HepG2 (cell line): ENCODE results near the gene PRRC2A. TPM values are rescaled to one million over a fixed set of nuclear protein-coding genes. Genes with fewer than 3 reads are reported as not detected.
A peak's percentile ranks its signal among the peaks of the same experiment; 100 is the strongest.

Source experiments
- ATAC-seq: fragments of 200-7000 bp; cut with Tn5 transposase; 3 replicates; pipeline ENCODE4 v1.9.1; 2020; ENCODE audit warnings: mild to moderate bottlenecking, moderate library complexity
- BruUV-seq: library from RNA; stranded (reverse); fragments of 400-500 nt; replicated peaks from 2 replicates; lab custom pipeline; 2021; lab: Mats Ljungman, UMichigan
- CTCF ChIA-PET: fragments of 300-600 bp; formaldehyde crosslinking; extraction: SDS; loops from one replicate; lab custom pipeline; 2021; ENCODE audit warnings: low total read pairs, inconsistent platforms, low intra/inter-chr PET ratio; lab: Yijun Ruan, JAX
- POLR2A ChIA-PET: fragments of 350-600 bp; sonication (Branson Sonifier 250); formaldehyde crosslinking; loops from one replicate; lab custom pipeline; 2020; ENCODE audit warnings: antibody characterized with exemption, inconsistent platforms; lab: Yijun Ruan, JAX
- DNase-seq: peaks from one replicate; pipeline ENCODE4 v3.0.0-alpha.2; 2015; ENCODE audit warnings: low spot score
- FAIRE-seq: peaks from 3 replicates; lab custom pipeline; 2011; peaks lifted over from hg19 to GRCh38; lab: Jason Lieb, UNC
- H2AFZ ChIP-seq: one replicate; pipeline ENCODE4 v1.6.1; 2011; ENCODE audit warnings: low read length, inconsistent platforms
- H3K27ac ChIP-seq: fragments of 300-600 bp; 3 replicates; pipeline ENCODE4 v1.8.0; 2011; ENCODE audit warnings: mixed run types, mild to moderate bottlenecking, mixed read lengths, low read length, inconsistent platforms; ENCODE audit not compliant: insufficient read depth; ENCODE audit errors: extremely low read length
- H3K27me3 ChIP-seq, 2 experiments: fragments of 200-600 bp in 1 of 2; 2 replicates in 1 of 2; 3 replicates in 1 of 2; pipeline versions ENCODE4 v1.6.0 to v1.8.0; 2011; ENCODE audit warnings: low read length in 2 of 2, mild to moderate bottlenecking in 2 of 2, moderate library complexity in 2 of 2, inconsistent platforms in 1 of 2; ENCODE audit not compliant: insufficient read depth in 2 of 2, control insufficient read depth in 1 of 2
- H3K36me3 ChIP-seq, 2 experiments: fragments of 200-600 bp in 1 of 2; replicated peaks in 1 of 2; 2 replicates in 1 of 2; 3 replicates in 1 of 2; pipeline versions ENCODE4 v1.5.1 to v1.8.0; 2011; ENCODE audit warnings: low read length in 2 of 2, inconsistent platforms in 1 of 2; ENCODE audit not compliant: insufficient read depth in 2 of 2, control insufficient read depth in 1 of 2
- H3K4me1 ChIP-seq: 2 replicates; pipeline ENCODE4 v1.5.1; 2012; ENCODE audit warnings: low read length, inconsistent platforms; ENCODE audit not compliant: insufficient read depth
- H3K4me2 ChIP-seq: 2 replicates; pipeline ENCODE4 v1.6.0; 2011; ENCODE audit warnings: low read depth, low read length, inconsistent platforms
- H3K4me3 ChIP-seq, 3 experiments: fragments of 200-600 bp in 1 of 3; sonication (generic), shearing (Covaris generic) in 1 of 3; replicated peaks in 1 of 3; 2 replicates each; pipeline ENCODE4 v1.5.1; 2011 to 2016; ENCODE audit warnings: low read length in 3 of 3, inconsistent platforms in 2 of 3, low read depth in 2 of 3, mild to moderate bottlenecking in 2 of 3, control low read depth in 1 of 3, mixed read lengths in 1 of 3; ENCODE audit not compliant: insufficient read depth in 1 of 3
- H3K79me2 ChIP-seq: one replicate; pipeline ENCODE4 v1.6.1; 2011; ENCODE audit warnings: low read length, inconsistent platforms; ENCODE audit not compliant: insufficient read depth
- H3K9ac ChIP-seq: 2 replicates; pipeline ENCODE4 v1.6.0; 2011; ENCODE audit warnings: mild to moderate bottlenecking, low read depth, low read length, inconsistent platforms; ENCODE audit not compliant: insufficient read depth
- H3K9me3 ChIP-seq: 2 replicates; pipeline ENCODE4 v1.5.1; 2012; ENCODE audit warnings: mild to moderate bottlenecking, low read length
- H4K20me1 ChIP-seq: 2 replicates; pipeline ENCODE4 v1.6.0; 2011; ENCODE audit warnings: inconsistent platforms, mild to moderate bottlenecking, low read length, moderate library complexity; ENCODE audit not compliant: insufficient read depth
- CC2D1A ChIP-seq: sonication (generic); formaldehyde crosslinking; IDR thresholded peaks from 2 replicates; pipeline ENCODE4 v1.8.1; 2023; ENCODE audit warnings: mild to moderate bottlenecking, missing genetic modification reagents
- DNMT3B ChIP-seq: conservative IDR thresholded peaks from 2 replicates; pipeline ENCODE4 v1.6.1; 2016; ENCODE audit warnings: missing biosample characterization, control low read depth
- ETV6 ChIP-seq: sonication (generic); formaldehyde crosslinking; conservative IDR thresholded peaks from 2 replicates; pipeline ENCODE4 v1.4.0; 2020; ENCODE audit warnings: missing genetic modification reagents
- HDAC1 ChIP-seq: sonication (generic); formaldehyde crosslinking; IDR thresholded peaks from 2 replicates; pipeline ENCODE4 v1.5.1; 2020; ENCODE audit warnings: mild to moderate bottlenecking, missing genetic modification reagents
- ISX ChIP-seq: sonication (generic); formaldehyde crosslinking; conservative IDR thresholded peaks from 2 replicates; pipeline ENCODE4 v1.5.0; 2020; ENCODE audit warnings: missing genetic modification reagents
- MIER2 ChIP-seq: IDR thresholded peaks from 2 replicates; pipeline ENCODE4 v1.6.1; 2016; ENCODE audit warnings: missing biosample characterization, missing genetic modification reagents
- NONO ChIP-seq, 2 experiments: fragments of 450-650 bp in 1 of 2; sonication (generic) in 1 of 2; formaldehyde crosslinking in 1 of 2; IDR thresholded peaks in 1 of 2; conservative IDR thresholded peaks in 1 of 2; 2 replicates each; pipeline versions ENCODE4 v1.6.1 to v1.8.0; 2017 to 2022; ENCODE audit warnings: mild to moderate bottlenecking in 1 of 2, missing genetic modification reagents in 1 of 2, moderate library complexity in 1 of 2
- POLR2AphosphoS5 ChIP-seq: IDR thresholded peaks from 2 replicates; pipeline ENCODE4 v1.6.1; 2012; ENCODE audit warnings: low read depth, low read length
- PRMT3 ChIP-seq: sonication (generic); formaldehyde crosslinking; IDR thresholded peaks from 2 replicates; pipeline ENCODE4 v1.8.1; 2022; ENCODE audit warnings: low read depth, mild to moderate bottlenecking, moderate library complexity, missing genetic modification reagents, borderline replicate concordance
- RARG ChIP-seq: sonication (generic); formaldehyde crosslinking; IDR thresholded peaks from 2 replicates; pipeline ENCODE4 v1.4.0; 2020; ENCODE audit warnings: low read depth, mild to moderate bottlenecking, missing genetic modification reagents
- RFXAP ChIP-seq: sonication (generic); formaldehyde crosslinking; IDR thresholded peaks from 2 replicates; pipeline ENCODE4 v1.4.0; 2020; ENCODE audit warnings: missing genetic modification reagents, borderline replicate concordance
- SAP130 ChIP-seq: IDR thresholded peaks from 2 replicates; pipeline ENCODE4 v1.6.1; 2016; ENCODE audit warnings: low read depth
- SP4 ChIP-seq: sonication (generic); formaldehyde crosslinking; IDR thresholded peaks from 2 replicates; pipeline ENCODE4 v1.8.1; 2023; ENCODE audit warnings: mild to moderate bottlenecking, missing genetic modification reagents
- TCF7L2 ChIP-seq: IDR thresholded peaks from 2 replicates; pipeline ENCODE4 v1.6.1; 2011; ENCODE audit warnings: mild to moderate bottlenecking, low read depth, low read length, moderate library complexity
- TRIM24 ChIP-seq: sonication (generic); formaldehyde crosslinking; IDR thresholded peaks from 2 replicates; pipeline ENCODE4 v1.8.0; 2022; ENCODE audit warnings: mild to moderate bottlenecking, missing genetic modification reagents
- U2AF2 ChIP-seq: fragments of 200-400 bp; formaldehyde crosslinking; IDR thresholded peaks from 2 replicates; pipeline ENCODE4 v1.6.1; 2017; ENCODE audit warnings: low read depth, mild to moderate bottlenecking, low read length
- ZBTB1 ChIP-seq: sonication (generic); formaldehyde crosslinking; IDR thresholded peaks from 2 replicates; pipeline ENCODE4 v1.4.0; 2020; ENCODE audit warnings: missing genetic modification reagents, borderline replicate concordance
- ZFAT ChIP-seq: sonication (generic); formaldehyde crosslinking; conservative IDR thresholded peaks from 2 replicates; pipeline ENCODE4 v1.8.1; 2023; ENCODE audit warnings: missing genetic modification reagents, inconsistent platforms
- ZFP36 ChIP-seq: fragments of 150-350 bp; IDR thresholded peaks from 2 replicates; pipeline ENCODE4 v1.6.1; 2018; ENCODE audit warnings: borderline replicate concordance, low read length, low read depth; ENCODE audit not compliant: partially characterized antibody
- ZFY ChIP-seq: sonication (generic); formaldehyde crosslinking; IDR thresholded peaks from 2 replicates; pipeline ENCODE4 v1.4.0; 2020; ENCODE audit warnings: missing genetic modification reagents
- ZNF160 ChIP-seq: sonication (generic); formaldehyde crosslinking; IDR thresholded peaks from 2 replicates; pipeline ENCODE4 v1.8.0; 2022; ENCODE audit warnings: mild to moderate bottlenecking, inconsistent platforms, missing genetic modification reagents
- ZNF558 ChIP-seq: sonication (generic); formaldehyde crosslinking; IDR thresholded peaks from 2 replicates; pipeline ENCODE4 v1.9.0; 2022; ENCODE audit warnings: mild to moderate bottlenecking, missing genetic modification reagents, borderline replicate concordance
- ZNF773 ChIP-seq: sonication (generic); formaldehyde crosslinking; IDR thresholded peaks from 2 replicates; pipeline ENCODE4 v1.4.0; 2020; ENCODE audit warnings: missing genetic modification reagents, borderline replicate concordance
- ZNF790 ChIP-seq: sonication (generic); formaldehyde crosslinking; IDR thresholded peaks from 2 replicates; pipeline ENCODE4 v1.8.0; 2022; ENCODE audit warnings: missing genetic modification reagents, mild to moderate bottlenecking, borderline replicate concordance
- ZNF839 ChIP-seq: sonication (generic); formaldehyde crosslinking; IDR thresholded peaks from 2 replicates; pipeline ENCODE4 v1.4.0; 2020; ENCODE audit warnings: missing genetic modification reagents, mild to moderate bottlenecking, borderline replicate concordance
- WGBS: methylation state at CpG from one replicate; pipeline ENCODE4 v1.1.6; 2017; ENCODE audit warnings: low lambda C conversion rate; 5-methylcytosine and 5-hydroxymethylcytosine counted together
- in situ Hi-C: cut with HindIII; loops from 2 replicates; pipeline ENCODE4 v1.10.0; 2017; ENCODE audit warnings: low pct_unique_long_range_greater_than_20kb; ENCODE audit not compliant: extremely low pct_ligation_motif_present
- intact Hi-C: fragments of 100-400 bp; cut with micrococcal nuclease; formaldehyde crosslinking; loops from one replicate; pipeline ENCODE4 v1.10.0; 2022; ENCODE audit not compliant: unreplicated experiment
- polyA plus RNA-seq, 8 experiments: library from polyadenylated mRNA; depleted of rRNA in 3 of 8; stranded (reverse) in 7 of 8; unstranded in 1 of 8; fragments of >200 nt; fragmentation: Illumina TruSeq in 4 of 8; extraction: Trizol in 4 of 8; gene quantifications; 2 replicates each; pipeline versions ENCODE4 v1.2.1 to v1.2.3, GENCODE V29; 2011 to 2016; ENCODE audit warnings: low read depth in 4 of 8, missing spikeins in 1 of 8, mixed read lengths in 1 of 8; ENCODE audit not compliant: insufficient read depth in 1 of 8
- total RNA-seq, 5 experiments: library from RNA; depleted of rRNA; stranded (reverse); fragments of >200 nt; fragmentation: Illumina TruSeq; extraction: Trizol; gene quantifications; 2 replicates each; pipeline ENCODE4 v1.2.3, GENCODE V29; 2016; ENCODE audit warnings: low read depth in 1 of 5

Gene PRRC2A
- total and polyA plus RNA-seq, 2 of the 13 experiments (the other 11 are each of a cell fraction or from before 2014, with no cell fraction given): 38.9 to 47.4 TPM

DNA sequence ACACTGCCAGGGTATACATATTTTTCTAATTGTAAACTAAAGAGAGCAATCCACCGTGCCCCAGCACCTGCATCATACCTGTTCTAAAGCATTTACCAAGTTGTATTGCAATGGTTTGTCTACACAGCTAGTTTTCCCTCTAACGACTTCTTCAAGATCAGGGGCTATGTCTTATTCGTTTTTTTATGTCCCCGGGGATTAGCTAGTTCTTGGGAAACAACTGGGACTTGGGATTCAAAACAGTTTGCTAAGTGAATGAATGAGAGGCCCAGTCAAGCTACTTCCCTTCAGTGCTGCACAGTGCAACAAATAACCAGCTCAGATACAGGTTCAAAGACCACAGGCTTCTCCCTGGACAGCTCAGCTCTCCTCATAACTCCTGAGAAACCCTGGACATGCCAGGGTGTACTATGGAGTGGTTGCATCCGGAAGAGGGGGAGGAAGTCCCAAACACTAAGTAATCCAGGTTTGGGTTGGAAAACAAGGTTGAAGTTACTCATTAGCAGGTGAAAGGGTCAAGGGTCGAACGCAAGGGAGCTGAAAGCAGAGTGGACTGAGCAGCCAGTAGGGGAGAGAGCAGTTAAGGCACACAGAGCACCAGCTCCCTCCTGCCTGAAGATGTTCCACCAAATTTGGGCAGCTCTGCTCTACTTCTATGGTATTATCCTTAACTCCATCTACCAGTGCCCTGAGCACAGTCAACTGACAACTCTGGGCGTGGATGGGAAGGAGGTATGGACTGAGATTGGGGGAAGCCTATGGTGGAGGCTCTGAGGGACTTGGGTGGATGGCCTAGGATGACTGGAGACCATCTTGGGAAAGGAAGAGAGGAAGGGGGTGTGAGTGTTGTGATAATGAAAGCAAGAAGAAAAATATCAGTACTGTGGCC is 35.1 kb downstream of the PRRC2A start, which contains the start of gene APOM:
Gene APOM (plus strand): TSS at position 546 of the 889 bp plus-strand sequence. CDS start 73 bp downstream, at position 619.
- H3K9ac ChIP-seq: peak within 1 kb of the TSS; percentile 76
- CTCF ChIA-PET: no interaction called here
- WGBS: under 1% methylated on average over 8 of the region's 8 CpGs
- TF ChIP-seq SP4: peak; percentile 71
- peak; percentile 34; the same call in 1 of the 2 replicates for TF ChIP-seq TRIM24
- TF ChIP-seq PRMT3 (CRISPR knock-in tag): peak; percentile 81; the same call in 1 of the 2 replicates
- TF ChIP-seq ZNF773: no peak
- 0 out of 2 replicates have a peak, but pooled peaks have one; percentile 42 for TF ChIP-seq ETV6 (CRISPR knock-in tag)
- TF ChIP-seq ZNF558 (CRISPR knock-in tag): no peak; the same call in 1 of the 2 replicates
- peak; percentile 54; the same call in 1 of the 2 replicates for TF ChIP-seq ZNF160
- TF ChIP-seq RARG (CRISPR knock-in tag): no peak; the same call in 1 of the 2 replicates
- TF ChIP-seq ZFY (CRISPR knock-in tag): peak; percentile 68
- peak; percentile 92 for TF ChIP-seq RFXAP (CRISPR knock-in tag)
- TF ChIP-seq CC2D1A (CRISPR knock-in tag): no peak
- peak; percentile 99 for TF ChIP-seq HDAC1 (CRISPR knock-in tag)
- no peak for TF ChIP-seq ZBTB1 (CRISPR knock-in tag)
- peak; percentile 87 for TF ChIP-seq MIER2 (CRISPR knock-in tag)
- TF ChIP-seq SAP130: peak; percentile 99
- peak; percentile 81; the same call in 1 of the 2 replicates for TF ChIP-seq ZNF790 (CRISPR knock-in tag)
- peak; percentile 63; the same call in 1 of the 2 replicates for TF ChIP-seq ISX
- TF ChIP-seq ZFAT (CRISPR knock-in tag): no peak
- no peak; the same call in 1 of the 2 replicates for TF ChIP-seq ZNF839 (CRISPR knock-in tag)
- TF ChIP-seq U2AF2: no peak
- TF ChIP-seq POLR2AphosphoS5: peak; percentile 100
- no peak for TF ChIP-seq TCF7L2
- no peak for TF ChIP-seq NONO (IDR thresholded peaks at IDR 0.05)
- TF ChIP-seq NONO (CRISPR knock-in tag; conservative IDR thresholded peaks at IDR 0.05): peak; percentile 96
- peak; percentile 24 for TF ChIP-seq ZFP36
- TF ChIP-seq DNMT3B (CRISPR knock-in tag): peak; percentile 80

More for the DNA sequence above, 35.1 kb downstream of the PRRC2A start, which contains the start of gene APOM:
- peak; percentile 100 for FAIRE-seq
- peaks cover 65% of the 10 kb centered on the region for H3K79me2 ChIP-seq
- H3K4me3 ChIP-seq: peak within 1 kb of the TSS; percentile 57 to 78 (median 72)
- POLR2A ChIA-PET: interaction anchor here (0.8 to 8.0 kb wide), 44 partner anchors 8 to 474 kb away, joined by 3 to 438 read pairs (median 5); partner anchors contain the start of genes ABHD16A, AIF1, ATP6V1G2 and C2
- no peaks in the 10 kb centered on the region for H3K9me3 ChIP-seq
- intact Hi-C loops: loop anchor here (10.0 kb wide), 1 partner anchor 111 kb away; the partner anchor contains the start of genes ATP6V1G2, DDX39B and NFKBIL1
- H4K20me1 ChIP-seq: peaks cover 19% of the 10 kb centered on the region; the same call in 1 of the 2 replicates
- DNase-seq: peak; percentile 100
- no peaks in the 10 kb centered on the region; a peak in 2 of 5 replicates for H3K27me3 ChIP-seq
- peak within 1 kb of the TSS; percentile 100 for H3K4me2 ChIP-seq
- no peak within 1 kb of the TSS for H2AFZ ChIP-seq
- peaks cover 6 to 19% of the 10 kb centered on the region in 2 experiments for H3K36me3 ChIP-seq
- peak within 1 kb of the TSS; percentile 96 for H3K27ac ChIP-seq
- in situ Hi-C loops: no loop called here
- BruUV-seq: no TSS peak
- ATAC-seq: peak; percentile 75
- H3K4me1 ChIP-seq: peaks cover 79% of the 10 kb centered on the region
